ENCODE measurements around the gene CASR. TPM values are rescaled to one million over a fixed set of nuclear protein-coding genes. Genes with fewer than 3 reads are reported as not detected.

Gene CASR
- total RNA-seq, 4 donors from 2014 or later: 0.37 to 1.4 TPM; not detected in 2

GRCh38 chr3:122260206-122260605 is 76.7 kb downstream of the CASR start:
- H3K4me1 ChIP-seq: no peaks in the 10 kb centered on the region
- H3K36me3 ChIP-seq: no peaks in the 10 kb centered on the region
- TF ChIP-seq POLR2A (IDR thresholded peaks at IDR 0.05) (no peak), CTCF (IDR thresholded peaks at IDR 0.05) (no peak), POLR2AphosphoS5 (IDR thresholded peaks at IDR 0.05) (no peak)
- intact Hi-C loops (cut with DNase I; ENCODE audit: low total_unique reads): no loop called here
- in situ Hi-C loops (cut with MboI; ENCODE audit: low pct_ligation_motif_present in 1 of 4, low pct_unique_long_range_greater_than_20kb in 1 of 4, low sequenced_read_pairs in 3 of 4): loop anchor here in 3 of 4 donors (10.0 to 25.0 kb wide), 5 partner anchors 148 to 723 kb away; partner anchors contain the start of genes POLQ (in 3 of the 3) and SLC15A2 (in 1 of the 3)
- no peaks in the 10 kb centered on the region for H3K9me3 ChIP-seq
- H3K27ac ChIP-seq: no peak overlapping the region
- 78% methylated on average over 2 of the region's 2 CpGs; no CpG with 5 or more reads in 1 of the 2 donors for WGBS, 2 donors (ENCODE audit: low coverage in 1 of 2)
- H3K4me3 ChIP-seq: no peak overlapping the region
- no peaks in the 10 kb centered on the region for H3K27me3 ChIP-seq
- DNase-seq: no peak

GRCh38 chr3:122263058-122263457 is 79.6 kb downstream of the CASR start:
- Histone ChIP-seq H3K36me3 (no peaks in the 10 kb centered on the region), H3K27me3 (no peaks in the 10 kb centered on the region), H3K4me3 (no peak overlapping the region), H3K4me1 (no peaks in the 10 kb centered on the region), H3K9me3 (no peaks in the 10 kb centered on the region), H3K27ac (no peak overlapping the region)
- intact Hi-C loops (cut with DNase I; ENCODE audit: low total_unique reads): no loop called here
- DNase-seq: no peak
- in situ Hi-C loops (cut with MboI; ENCODE audit: low pct_ligation_motif_present in 1 of 4, low pct_unique_long_range_greater_than_20kb in 1 of 4, low sequenced_read_pairs in 3 of 4): loop anchor here in 3 of 4 donors (10.0 to 25.0 kb wide), 5 partner anchors 151 to 726 kb away; partner anchors contain the start of genes POLQ (in 3 of the 3) and SLC15A2 (in 1 of the 3)
- TF ChIP-seq EP300 (IDR thresholded peaks at IDR 0.05; ENCODE audit: low read depth): no peak
- no peak for TF ChIP-seq CTCF (IDR thresholded peaks at IDR 0.05)
- TF ChIP-seq POLR2A (IDR thresholded peaks at IDR 0.05): no peak
- TF ChIP-seq POLR2AphosphoS5 (IDR thresholded peaks at IDR 0.05): no peak
- 84 to 87% methylated on average over 2 of the region's 2 CpGs for WGBS, 2 donors (ENCODE audit: low coverage in 1 of 2)

GRCh38 chr3:122263974-122264588 is 80.6 kb downstream of the CASR start:
- TF ChIP-seq CTCF (IDR thresholded peaks at IDR 0.05): no peak
- TF ChIP-seq EP300 (IDR thresholded peaks at IDR 0.05; ENCODE audit: low read depth): no peak
- TF ChIP-seq POLR2AphosphoS5 (IDR thresholded peaks at IDR 0.05): no peak
- no peak for TF ChIP-seq POLR2A (IDR thresholded peaks at IDR 0.05)
- Histone ChIP-seq H3K4me1 (no peaks in the 10 kb centered on the region), H3K27me3 (no peaks in the 10 kb centered on the region), H3K27ac (no peak overlapping the region), H3K9me3 (no peaks in the 10 kb centered on the region), H3K4me3 (no peak overlapping the region), H3K36me3 (no peaks in the 10 kb centered on the region)
- intact Hi-C loops (cut with DNase I; ENCODE audit: low total_unique reads): no loop called here
- in situ Hi-C loops (cut with MboI; ENCODE audit: low pct_ligation_motif_present in 1 of 4, low pct_unique_long_range_greater_than_20kb in 1 of 4, low sequenced_read_pairs in 3 of 4): loop anchor here in 3 of 4 donors (10.0 to 25.0 kb wide), 5 partner anchors 152 to 727 kb away; partner anchors contain the start of genes POLQ (in 3 of the 3) and SLC15A2 (in 1 of the 3)
- DNase-seq: no peak

GRCh38 chr3:122265957-122266356 is 82.5 kb downstream of the CASR start:
- Histone ChIP-seq H3K9me3 (no peaks in the 10 kb centered on the region), H3K4me1 (no peaks in the 10 kb centered on the region), H3K36me3 (no peaks in the 10 kb centered on the region), H3K4me3 (no peak overlapping the region), H3K27ac (no peak overlapping the region), H3K27me3 (no peaks in the 10 kb centered on the region)
- intact Hi-C loops (cut with DNase I; ENCODE audit: low total_unique reads): no loop called here
- 69 to 71% methylated on average over 3 of the region's 3 CpGs for WGBS, 2 donors (ENCODE audit: low coverage in 1 of 2)
- TF ChIP-seq POLR2A (IDR thresholded peaks at IDR 0.05) (no peak), POLR2AphosphoS5 (IDR thresholded peaks at IDR 0.05) (no peak), EP300 (IDR thresholded peaks at IDR 0.05; ENCODE audit: low read depth) (no peak), CTCF (IDR thresholded peaks at IDR 0.05) (no peak)
- no peak for DNase-seq
- in situ Hi-C loops (cut with MboI; ENCODE audit: low pct_ligation_motif_present in 1 of 4, low pct_unique_long_range_greater_than_20kb in 1 of 4, low sequenced_read_pairs in 3 of 4): loop anchor here in 3 of 4 donors (10.0 to 25.0 kb wide), 5 partner anchors 154 to 729 kb away; partner anchors contain the start of genes POLQ (in 3 of the 3) and SLC15A2 (in 1 of the 3)

Data from transverse colon (tissue), 4 donors.